ENCODE measurements around the gene ZNF575.

- TF ChIP-seq RAD21 (conservative IDR thresholded peaks at IDR 0.05) (no peak), CTCF (IDR thresholded peaks at IDR 0.05; ENCODE audit: poor library complexity, severe bottlenecking) (no peak), EP300 (conservative IDR thresholded peaks at IDR 0.05; ENCODE audit: poor library complexity, severe bottlenecking) (no peak), REST (IDR thresholded peaks at IDR 0.05; ENCODE audit: borderline replicate concordance) (no peak), POLR2AphosphoS5 (IDR thresholded peaks at IDR 0.05) (no peak), MXI1 (conservative IDR thresholded peaks at IDR 0.05; ENCODE audit: poor library complexity, severe bottlenecking) (no peak), TAF1 (IDR thresholded peaks at IDR 0.05; ENCODE audit: low read depth) (no peak)
Observed at GRCh38 chr19:43524922-43525835, 7.8 kb upstream of the ZNF575 start.
